Esophagus muscularis mucosa (tissue), 4 donors: Measurements from ENCODE around the gene WFDC9. TPM values are rescaled to one million over a fixed set of nuclear protein-coding genes. Genes with fewer than 3 reads are reported as not detected.

Experiments
- DNase-seq: peaks from one replicate; pipeline ENCODE4 v3.0.0-alpha.2; 2017; ENCODE audit errors: extremely low spot score
- H3K27ac ChIP-seq, 4 donors: fragments of 200-600 bp; sonication (generic); replicated peaks in 1 of 4; 1 replicate in 3 of 4; 2 replicates in 1 of 4; pipeline ENCODE4 v1.5.1; 2016 to 2019; ENCODE audit warnings: mild to moderate bottlenecking in 1 of 4
- H3K27me3 ChIP-seq, 4 donors: fragments of 200-600 bp; sonication (generic); one replicate each; pipeline versions ENCODE4 v1.5.1 to v1.6.0; 2016 to 2019
- H3K36me3 ChIP-seq, 4 donors: fragments of 200-600 bp; sonication (generic); one replicate each; pipeline ENCODE4 v1.5.1; 2016 to 2019
- H3K4me1 ChIP-seq, 4 donors: fragments of 200-600 bp; sonication (generic); one replicate each; pipeline ENCODE4 v1.5.1; 2016 to 2019
- H3K4me3 ChIP-seq, 4 donors: fragments of 200-600 bp; sonication (generic); 1 replicate in 2 of 4; 2 replicates in 2 of 4; pipeline ENCODE4 v1.5.1; 2016 to 2019; ENCODE audit warnings: mild to moderate bottlenecking in 4 of 4, moderate library complexity in 1 of 4
- H3K9me3 ChIP-seq, 4 donors: fragments of 200-600 bp; sonication (generic); 1 replicate in 3 of 4; 2 replicates in 1 of 4; pipeline ENCODE4 v1.5.1; 2016 to 2019
- CTCF ChIP-seq, 3 experiments: fragments of 200-600 bp in 2 of 3; fragments of 450-650 bp in 1 of 3; sonication (generic) in 2 of 3; IDR thresholded peaks; one replicate each; pipeline ENCODE4 v1.5.1; 2017 to 2019; ENCODE audit warnings: antibody characterized with exemption in 3 of 3, mild to moderate bottlenecking in 2 of 3, moderate library complexity in 1 of 3
- EP300 ChIP-seq: sonication (generic); formaldehyde crosslinking; IDR thresholded peaks from one replicate; pipeline ENCODE4 v1.6.1; 2017; ENCODE audit warnings: antibody characterized with exemption
- POLR2A ChIP-seq: fragments of 450-650 bp; IDR thresholded peaks from one replicate; pipeline ENCODE4 v1.6.1; 2017; ENCODE audit warnings: antibody characterized with exemption, moderate library complexity, mild to moderate bottlenecking, low read depth
- POLR2AphosphoS5 ChIP-seq, 2 donors: sonication (generic); formaldehyde crosslinking; IDR thresholded peaks; one replicate each; pipeline ENCODE4 v1.6.1; 2017; ENCODE audit warnings: antibody characterized with exemption in 2 of 2
- WGBS: methylation state at CpG from one replicate; pipeline ENCODE4 v1.1.5; 2018; 5-methylcytosine and 5-hydroxymethylcytosine counted together
- intact Hi-C: fragments of 100-400 bp; cut with DNase I; formaldehyde crosslinking; loops from one replicate; pipeline ENCODE4 v1.15.1; 2023
- total RNA-seq, 4 donors: library from RNA; depleted of rRNA; stranded (reverse); fragments of >200 nt; gene quantifications; one replicate each; pipeline versions ENCODE4 v1.1.0 to v1.2.1, GENCODE V29; 2016

Gene WFDC9
- total RNA-seq, 4 donors from 2014 or later: not detected

DNA sequence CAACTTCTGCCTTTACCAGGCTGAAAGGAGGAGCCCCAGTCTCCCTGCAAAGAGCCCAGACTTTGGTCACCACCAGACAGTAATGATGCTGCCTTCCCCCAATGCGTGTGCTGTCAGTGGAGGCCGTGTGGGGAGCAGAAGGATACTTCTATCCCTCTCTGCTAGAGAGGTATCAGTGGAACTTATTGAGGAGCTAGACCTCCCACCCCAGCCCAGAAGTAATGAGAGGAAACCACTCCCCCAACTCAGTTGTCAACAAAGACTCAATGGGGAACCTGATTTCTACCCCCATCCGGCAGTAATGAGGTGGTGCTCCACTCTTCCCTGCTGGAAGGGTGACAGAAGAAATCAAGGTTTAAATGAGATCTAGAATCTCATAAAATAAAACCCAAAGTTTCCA lies 47.6 kb downstream of the WFDC9 start:
- H3K27me3 ChIP-seq: peaks cover 0 to 15% (median 0%) of the 10 kb centered on the region in 4 donors
- H3K9me3 ChIP-seq: no peaks in the 10 kb centered on the region
- TF ChIP-seq EP300: no peak
- TF ChIP-seq CTCF (IDR thresholded peaks at IDR 0.05): no peak
- TF ChIP-seq POLR2AphosphoS5 (IDR thresholded peaks at IDR 0.05): no peak
- TF ChIP-seq POLR2A: no peak
- WGBS: 78% methylated on average over 3 of the region's 3 CpGs
- DNase-seq: no peak
- no peak overlapping the region for H3K27ac ChIP-seq
- intact Hi-C loops: no loop called here
- H3K36me3 ChIP-seq: no peaks in the 10 kb centered on the region
- no peak overlapping the region for H3K4me3 ChIP-seq
- no peaks in the 10 kb centered on the region for H3K4me1 ChIP-seq

DNA sequence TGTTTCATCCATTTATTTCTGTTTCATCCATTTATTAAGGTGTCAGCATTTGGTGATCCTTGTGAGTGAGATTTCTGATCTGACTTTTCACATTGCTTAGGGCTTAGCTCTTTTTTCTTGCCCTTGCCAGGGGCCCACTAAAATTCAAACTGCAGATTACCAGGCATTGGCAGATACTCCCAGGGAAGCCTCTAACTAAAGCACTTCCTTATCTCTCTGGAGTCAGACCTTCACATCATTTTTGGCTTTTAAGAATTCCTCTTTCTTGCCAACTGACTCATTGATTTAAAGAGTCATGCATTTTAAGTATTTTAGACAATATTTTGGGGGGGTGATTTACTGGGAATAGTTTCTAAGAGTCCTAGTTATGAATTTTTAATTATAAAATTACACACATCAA lies 49.4 kb downstream of the WFDC9 start:
- TF ChIP-seq POLR2AphosphoS5 (IDR thresholded peaks at IDR 0.05): no peak
- TF ChIP-seq CTCF (IDR thresholded peaks at IDR 0.05): no peak
- TF ChIP-seq POLR2A: no peak
- no peak for TF ChIP-seq EP300
- Histone ChIP-seq H3K4me3 (no peak overlapping the region), H3K36me3 (no peaks in the 10 kb centered on the region), H3K27me3 (peaks cover 0 to 15% (median 0%) of the 10 kb centered on the region in 4 donors), H3K4me1 (no peaks in the 10 kb centered on the region), H3K27ac (no peak overlapping the region), H3K9me3 (no peaks in the 10 kb centered on the region)
- DNase-seq: no peak
- intact Hi-C loops: no loop called here

GRCh38 chr20:45579184-45579583 lies 51.9 kb downstream of the WFDC9 start, which contains the start of gene WFDC8:
Gene WFDC8 (minus strand): TSS chr20:45579284. CDS start chr20:45579247, 37 bp downstream.
- DNase-seq: no peak
- TF ChIP-seq POLR2A (no peak), POLR2AphosphoS5 (IDR thresholded peaks at IDR 0.05) (no peak), CTCF (IDR thresholded peaks at IDR 0.05) (no peak), EP300 (no peak)
- H3K9me3 ChIP-seq: no peaks in the 10 kb centered on the region
- 81% methylated on average over 4 of the region's 4 CpGs for WGBS
- H3K27ac ChIP-seq: no peak within 1 kb of the TSS
- H3K4me3 ChIP-seq: no peak within 1 kb of the TSS
- H3K36me3 ChIP-seq: no peaks in the 10 kb centered on the region
- no peaks in the 10 kb centered on the region for H3K4me1 ChIP-seq
- intact Hi-C loops: no loop called here
- peaks cover 0 to 9% (median 0%) of the 10 kb centered on the region in 4 donors for H3K27me3 ChIP-seq

DNA sequence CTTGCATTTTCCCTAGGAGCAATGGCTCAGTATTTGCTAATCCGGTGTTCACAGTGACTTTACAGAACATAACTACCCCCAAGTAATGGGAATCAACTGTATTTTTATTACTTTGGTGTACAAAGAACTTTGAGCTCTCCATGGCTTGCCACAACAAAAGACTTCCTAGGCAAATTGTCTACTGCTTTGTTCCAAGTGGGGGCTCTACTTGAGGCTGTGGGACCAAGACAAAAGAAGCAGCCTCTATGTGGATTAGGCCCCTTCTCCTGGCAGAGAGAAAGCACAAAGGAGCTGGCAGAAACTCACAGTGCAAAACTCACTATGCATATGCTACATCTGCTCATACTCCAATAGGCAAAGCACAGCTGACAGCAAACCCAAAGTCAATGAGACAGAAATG lies 52.9 kb downstream of the WFDC9 start:
- H3K36me3 ChIP-seq: no peaks in the 10 kb centered on the region
- no peak overlapping the region for H3K27ac ChIP-seq
- no peak for DNase-seq
- H3K4me1 ChIP-seq: no peaks in the 10 kb centered on the region
- H3K9me3 ChIP-seq: no peaks in the 10 kb centered on the region
- intact Hi-C loops: no loop called here
- 63% methylated on average over 1 of the region's 1 CpG for WGBS
- H3K4me3 ChIP-seq: no peak overlapping the region
- TF ChIP-seq EP300: no peak
- TF ChIP-seq CTCF (IDR thresholded peaks at IDR 0.05): no peak
- no peak for TF ChIP-seq POLR2A
- TF ChIP-seq POLR2AphosphoS5 (IDR thresholded peaks at IDR 0.05): no peak
- H3K27me3 ChIP-seq: peaks cover 0 to 4% (median 0%) of the 10 kb centered on the region in 4 donors

- no peaks in the 10 kb centered on the region for H3K36me3 ChIP-seq
- TF ChIP-seq EP300: no peak
- TF ChIP-seq POLR2A: no peak
- TF ChIP-seq POLR2AphosphoS5 (IDR thresholded peaks at IDR 0.05): no peak
- no peak for TF ChIP-seq CTCF (IDR thresholded peaks at IDR 0.05)
- H3K27ac ChIP-seq: no peak overlapping the region
- no peaks in the 10 kb centered on the region for H3K9me3 ChIP-seq
- no peaks in the 10 kb centered on the region for H3K4me1 ChIP-seq
- DNase-seq: no peak
- peaks cover 0 to under 1% (median 0%) of the 10 kb centered on the region in 4 donors for H3K27me3 ChIP-seq
- intact Hi-C loops: no loop called here
- WGBS: 12% methylated on average over 2 of the region's 2 CpGs
- H3K4me3 ChIP-seq: no peak overlapping the region
These were observed 54.1 kb downstream of the WFDC9 start for GRCh38 chr20:45576995-45577394.
